Neural progenitor cell (in vitro differentiated cells): Measurements from ENCODE around the gene OSBPL1A. TPM values are rescaled to one million over a fixed set of nuclear protein-coding genes. Genes with fewer than 3 reads are reported as not detected.

Source experiments
- DNase-seq: peaks from one replicate; pipeline ENCODE4 v3.0.0-alpha.2; 2016; ENCODE audit warnings: low spot score
- H2AFZ ChIP-seq: fragments of 200-600 bp; sonication (generic); replicated peaks from 2 replicates; pipeline ENCODE4 v1.6.1; 2016; ENCODE audit warnings: antibody characterized with exemption
- H3F3A ChIP-seq: fragments of 200-600 bp; sonication (generic); 2 replicates; pipeline ENCODE4 v1.6.1; 2016; ENCODE audit warnings: antibody characterized with exemption, low read depth
- H3K27ac ChIP-seq: fragments of 200-600 bp; sonication (generic); 2 replicates; pipeline ENCODE4 v1.5.1; 2016; ENCODE audit warnings: mild to moderate bottlenecking
- H3K27me3 ChIP-seq: fragments of 200-600 bp; sonication (generic); 2 replicates; pipeline ENCODE4 v1.6.1; 2016; ENCODE audit warnings: mild to moderate bottlenecking, moderate library complexity
- H3K36me3 ChIP-seq: fragments of 200-600 bp; sonication (generic); 2 replicates; pipeline ENCODE4 v1.5.1; 2016
- H3K4me1 ChIP-seq: fragments of 200-600 bp; sonication (generic); 2 replicates; pipeline ENCODE4 v1.6.1; 2016; ENCODE audit warnings: mixed run types
- H3K4me2 ChIP-seq: fragments of 200-600 bp; sonication (generic); 2 replicates; pipeline ENCODE4 v1.6.1; 2016
- H3K4me3 ChIP-seq: fragments of 200-600 bp; sonication (generic); 2 replicates; pipeline ENCODE4 v1.5.1; 2016
- H3K79me2 ChIP-seq: fragments of 200-600 bp; sonication (generic); 2 replicates; pipeline ENCODE4 v1.6.1; 2016; ENCODE audit warnings: low read depth
- H3K9ac ChIP-seq: fragments of 200-600 bp; sonication (generic); 2 replicates; pipeline ENCODE4 v1.6.1; 2016
- H3K9me3 ChIP-seq: fragments of 200-600 bp; sonication (generic); 2 replicates; pipeline ENCODE4 v1.5.1; 2016; ENCODE audit warnings: low read depth
- H4K20me1 ChIP-seq: fragments of 200-600 bp; sonication (generic); 2 replicates; pipeline ENCODE4 v1.6.1; 2016; ENCODE audit warnings: low read depth
- H3K27ac Mint-ChIP-seq: 3 replicates; pipeline ENCODE4 v1.8.0; 2021; ENCODE audit warnings: mixed read lengths
- H3K27me3 Mint-ChIP-seq: 2 replicates; pipeline ENCODE4 v1.8.0; 2022; ENCODE audit warnings: low read depth, mild to moderate bottlenecking, inconsistent platforms, moderate library complexity, mixed read lengths; ENCODE audit not compliant: insufficient read depth
- H3K36me3 Mint-ChIP-seq: 3 replicates; pipeline ENCODE4 v1.8.0; 2021; ENCODE audit warnings: mixed read lengths
- H3K4me1 Mint-ChIP-seq: 3 replicates; pipeline ENCODE4 v1.8.0; 2021; ENCODE audit warnings: mixed read lengths
- H3K4me3 Mint-ChIP-seq: 3 replicates; pipeline ENCODE4 v1.8.0; 2021; ENCODE audit warnings: mild to moderate bottlenecking, moderate library complexity, mixed read lengths
- H3K9me3 Mint-ChIP-seq: 3 replicates; pipeline ENCODE4 v1.8.0; 2020; ENCODE audit warnings: mixed read lengths
- CTCF ChIP-seq: fragments of 200-600 bp; sonication (generic); IDR thresholded peaks from 2 replicates; pipeline ENCODE4 v1.5.1; 2017; ENCODE audit warnings: antibody characterized with exemption, mild to moderate bottlenecking
- EZH2 ChIP-seq: fragments of 200-600 bp; sonication (generic); IDR thresholded peaks from 2 replicates; pipeline ENCODE4 v1.6.1; 2017; ENCODE audit warnings: antibody characterized with exemption, mild to moderate bottlenecking, moderate library complexity
- EZH2phosphoT487 ChIP-seq: fragments of 200-600 bp; sonication (generic); IDR thresholded peaks from 2 replicates; pipeline ENCODE4 v1.6.1; 2017; ENCODE audit warnings: antibody characterized with exemption
- total RNA-seq: library from RNA; depleted of rRNA; stranded (reverse); fragments of >200 nt; gene quantifications from 2 replicates; pipeline ENCODE4 v1.2.3, GENCODE V29; 2015; ENCODE audit warnings: low replicate concordance

Gene OSBPL1A
- total RNA-seq, 1 donor from 2014 or later, result 75.0 TPM

- peak overlapping the region; percentile 90 for H3K4me2 ChIP-seq
- no peak overlapping the region for H3K4me3 Mint-ChIP-seq
- no peak overlapping the region for H3K4me3 ChIP-seq
- DNase-seq, result peak; percentile 25
- peaks cover 43% of the 10 kb centered on the region for H3F3A ChIP-seq
- peaks cover 27% of the 10 kb centered on the region for H4K20me1 ChIP-seq
- H3K27me3 Mint-ChIP-seq, result peaks cover 5% of the 10 kb centered on the region
- TF ChIP-seq EZH2phosphoT487 (no peak), EZH2 (no peak), CTCF (no peak)
- H3K9ac ChIP-seq, result no peak overlapping the region
- no peaks in the 10 kb centered on the region for H3K36me3 ChIP-seq
- no peaks in the 10 kb centered on the region for H3K27me3 ChIP-seq
- H3K36me3 Mint-ChIP-seq, result peaks cover 8% of the 10 kb centered on the region
- no peaks in the 10 kb centered on the region for H3K9me3 ChIP-seq
- H3K4me1 ChIP-seq, result peaks cover 34% of the 10 kb centered on the region
- H2AFZ ChIP-seq, result no peak overlapping the region
- no peak overlapping the region for H3K27ac Mint-ChIP-seq
- H3K4me1 Mint-ChIP-seq, result peaks cover 28% of the 10 kb centered on the region
- H3K27ac ChIP-seq, result no peak overlapping the region
- no peaks in the 10 kb centered on the region for H3K9me3 Mint-ChIP-seq
- peaks cover 45% of the 10 kb centered on the region for H3K79me2 ChIP-seq
These were observed 128.7 kb downstream of the OSBPL1A start for GRCh38 chr18:24268784-24269550.

- peaks cover 8% of the 10 kb centered on the region for H3K36me3 Mint-ChIP-seq
- DNase-seq, result no peak
- no peak overlapping the region for H2AFZ ChIP-seq
- H3K4me3 ChIP-seq, result no peak overlapping the region
- no peaks in the 10 kb centered on the region for H3K27me3 ChIP-seq
- H3K27ac ChIP-seq, result no peak overlapping the region
- H4K20me1 ChIP-seq, result peaks cover 27% of the 10 kb centered on the region
- peaks cover 28% of the 10 kb centered on the region for H3K4me1 Mint-ChIP-seq
- H3K4me3 Mint-ChIP-seq, result no peak overlapping the region
- H3K27ac Mint-ChIP-seq, result no peak overlapping the region
- H3K27me3 Mint-ChIP-seq, result peaks cover 5% of the 10 kb centered on the region
- no peaks in the 10 kb centered on the region for H3K9me3 ChIP-seq
- TF ChIP-seq CTCF, result no peak
- no peak for TF ChIP-seq EZH2phosphoT487
- no peak for TF ChIP-seq EZH2
- H3K9ac ChIP-seq, result no peak overlapping the region
- peaks cover 45% of the 10 kb centered on the region for H3K79me2 ChIP-seq
- no peaks in the 10 kb centered on the region for H3K36me3 ChIP-seq
- no peak overlapping the region for H3K4me2 ChIP-seq
- H3K4me1 ChIP-seq, result peaks cover 34% of the 10 kb centered on the region
- peaks cover 43% of the 10 kb centered on the region for H3F3A ChIP-seq
- no peaks in the 10 kb centered on the region for H3K9me3 Mint-ChIP-seq
These were observed 129.7 kb downstream of the OSBPL1A start for GRCh38 chr18:24267878-24268277.

- Mint-ChIP-seq H3K9me3 (no peaks in the 10 kb centered on the region), H3K27ac (no peak overlapping the region), H3K36me3 (peaks cover 8% of the 10 kb centered on the region), H3K4me1 (peaks cover 24% of the 10 kb centered on the region), H3K4me3 (no peak overlapping the region), H3K27me3 (peaks cover 2% of the 10 kb centered on the region)
- H3K9me3 ChIP-seq, result no peaks in the 10 kb centered on the region
- peaks cover 29% of the 10 kb centered on the region for H3F3A ChIP-seq
- H3K4me3 ChIP-seq, result no peak overlapping the region
- H4K20me1 ChIP-seq, result peaks cover 22% of the 10 kb centered on the region
- no peak overlapping the region for H3K27ac ChIP-seq
- H3K9ac ChIP-seq, result no peak overlapping the region
- no peaks in the 10 kb centered on the region for H3K36me3 ChIP-seq
- no peak for DNase-seq
- no peaks in the 10 kb centered on the region for H3K27me3 ChIP-seq
- no peak overlapping the region for H2AFZ ChIP-seq
- H3K4me1 ChIP-seq, result peaks cover 28% of the 10 kb centered on the region
- TF ChIP-seq CTCF (no peak), EZH2phosphoT487 (no peak), EZH2 (no peak)
- H3K4me2 ChIP-seq, result no peak overlapping the region
- H3K79me2 ChIP-seq, result peaks cover 45% of the 10 kb centered on the region
These were observed 131.5 kb downstream of the OSBPL1A start for GRCh38 chr18:24266131-24266530.
